GM18951 (cell line): ENCODE measurements around the gene ARL4C.

Experiments used
- POLR2A ChIP-seq: IDR thresholded peaks from 4 replicates; pipeline ENCODE4 v1.6.1; 2011; ENCODE audit warnings: mild to moderate bottlenecking; ENCODE audit not compliant: insufficient read length, insufficient read depth; ENCODE audit errors: extremely low read depth
- in situ Hi-C: fragments of 300-500 bp; cut with MboI; formaldehyde crosslinking; loops from one replicate; pipeline ENCODE4 v1.12.0; 2022; ENCODE audit warnings: low sequenced_read_pairs, mixed read lengths, inconsistent platforms; ENCODE audit not compliant: unreplicated experiment

The ARL4C gene

GRCh38 chr2:234494361-234495250 is 2.3 kb downstream of the ARL4C start:
- TF ChIP-seq POLR2A, result no peak
- in situ Hi-C loops, result loop anchor here (10.0 kb wide), 1 partner anchor 210 kb away; no protein-coding TSS in a partner anchor

- TF ChIP-seq POLR2A, result no peak
- in situ Hi-C loops, result loop anchor here (10.0 kb wide), 1 partner anchor 209 kb away; no protein-coding TSS in a partner anchor
These were observed 3.1 kb downstream of the ARL4C start for GRCh38 chr2:234493796-234494195.

GRCh38 chr2:234492717-234493485 is 4.0 kb downstream of the ARL4C start:
- in situ Hi-C loops, result loop anchor here (10.0 kb wide), 1 partner anchor 208 kb away; no protein-coding TSS in a partner anchor
- no peak for TF ChIP-seq POLR2A

- TF ChIP-seq POLR2A, result no peak
- in situ Hi-C loops, result loop anchor here (10.0 kb wide), 1 partner anchor 207 kb away; no protein-coding TSS in a partner anchor
These were observed 5.0 kb downstream of the ARL4C start for GRCh38 chr2:234491897-234492296.

- in situ Hi-C loops, result loop anchor here (10.0 kb wide), 1 partner anchor 206 kb away; no protein-coding TSS in a partner anchor
- TF ChIP-seq POLR2A, result no peak
These were observed 5.6 kb downstream of the ARL4C start for GRCh38 chr2:234491281-234491680.

GRCh38 chr2:234490271-234491091 is 6.4 kb downstream of the ARL4C start:
- in situ Hi-C loops, result loop anchor here (10.0 kb wide), 1 partner anchor 206 kb away; no protein-coding TSS in a partner anchor

GRCh38 chr2:234488913-234489451 is 7.9 kb downstream of the ARL4C start:
- TF ChIP-seq POLR2A, result no peak
- in situ Hi-C loops, result no loop called here

More at GRCh38 chr2:234490271-234491091, 6.4 kb downstream of the ARL4C start:
- TF ChIP-seq POLR2A, result no peak

- TF ChIP-seq POLR2A, result no peak
- in situ Hi-C loops, result no loop called here
These were observed 8.4 kb downstream of the ARL4C start for GRCh38 chr2:234488486-234488885.

GRCh38 chr2:234487356-234487755 is 9.5 kb downstream of the ARL4C start:
- TF ChIP-seq POLR2A, result no peak
- in situ Hi-C loops, result no loop called here

GRCh38 chr2:234483568-234484251 is 13.2 kb downstream of the ARL4C start:
- in situ Hi-C loops, result no loop called here
- no peak for TF ChIP-seq POLR2A

GRCh38 chr2:234481301-234481700 is 15.6 kb downstream of the ARL4C start:
- in situ Hi-C loops, result no loop called here

GRCh38 chr2:234480337-234480736 is 16.5 kb downstream of the ARL4C start:
- in situ Hi-C loops, result no loop called here
- TF ChIP-seq POLR2A, result no peak

More at GRCh38 chr2:234481301-234481700, 15.6 kb downstream of the ARL4C start:
- TF ChIP-seq POLR2A, result no peak
